Measurements from ENCODE around the gene UBN2. TPM values are rescaled to one million over a fixed set of nuclear protein-coding genes. Genes with fewer than 3 reads are reported as not detected.
A peak's percentile ranks its signal among the peaks of the same experiment; 100 is the strongest.

Gene UBN2
- total and polyA plus RNA-seq, 2 of the 13 experiments (the other 11 are each of a cell fraction or from before 2014, with no cell fraction given): 5.6 to 5.7 TPM

DNA sequence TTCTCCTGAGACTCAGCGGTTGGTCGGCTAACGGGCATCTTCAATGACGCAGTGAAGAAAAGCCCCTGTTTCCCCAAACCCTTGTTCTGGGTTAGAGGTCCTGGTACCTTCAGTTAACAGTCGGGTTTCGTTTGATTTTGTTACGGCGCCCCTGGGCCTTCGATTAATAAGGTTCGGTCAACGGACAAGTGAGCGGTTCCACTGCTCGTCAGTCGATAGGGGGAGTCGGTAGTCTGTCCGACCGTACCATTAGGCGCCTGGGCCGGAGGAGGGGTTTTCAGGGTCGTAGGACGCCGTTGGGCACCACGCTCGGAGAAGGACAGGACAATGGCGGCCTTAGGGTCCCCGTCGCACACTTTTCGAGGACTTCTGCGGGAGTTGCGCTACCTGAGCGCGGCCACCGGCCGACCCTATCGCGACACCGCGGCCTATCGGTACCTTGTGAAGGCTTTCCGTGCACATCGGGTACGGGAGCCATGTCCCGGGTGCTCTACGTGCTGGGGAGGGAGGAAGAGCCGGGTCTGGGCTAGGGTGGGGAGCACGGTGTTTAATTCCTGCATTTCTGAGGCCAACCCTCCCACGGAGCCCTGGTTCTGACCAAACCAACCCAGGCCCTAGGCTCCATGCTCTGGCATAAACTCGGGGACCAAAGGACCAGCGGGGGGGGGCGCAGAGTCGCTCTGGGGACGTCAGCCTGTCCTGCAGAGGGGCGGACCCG, 110.2 kb downstream of the UBN2 start, which contains the start of gene FMC1 (continued):
- no peak for TF ChIP-seq FOXA1 (IDR thresholded peaks at IDR 0.05)
- no peak for TF ChIP-seq FOXA1 (CRISPR knock-in tag; IDR thresholded peaks at IDR 0.05)
- TF ChIP-seq, protein P1, sequence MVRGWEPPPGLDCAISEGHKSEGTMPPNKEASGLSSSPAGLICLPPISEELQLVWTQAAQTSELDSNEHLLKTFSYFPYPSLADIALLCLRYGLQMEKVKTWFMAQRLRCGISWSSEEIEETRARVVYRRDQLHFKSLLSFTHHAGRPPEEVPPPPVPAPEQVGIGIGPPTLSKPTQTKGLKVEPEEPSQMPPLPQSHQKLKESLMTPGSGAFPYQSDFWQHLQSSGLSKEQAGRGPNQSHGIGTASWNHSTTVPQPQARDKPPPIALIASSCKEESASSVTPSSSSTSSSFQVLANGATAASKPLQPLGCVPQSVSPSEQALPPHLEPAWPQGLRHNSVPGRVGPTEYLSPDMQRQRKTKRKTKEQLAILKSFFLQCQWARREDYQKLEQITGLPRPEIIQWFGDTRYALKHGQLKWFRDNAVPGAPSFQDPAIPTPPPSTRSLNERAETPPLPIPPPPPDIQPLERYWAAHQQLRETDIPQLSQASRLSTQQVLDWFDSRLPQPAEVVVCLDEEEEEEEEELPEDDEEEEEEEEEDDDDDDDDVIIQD (CRISPR knock-in tag; IDR thresholded peaks at IDR 0.05; ENCODE audit: low read depth): no peak
- peak in 1 of 2 experiments; percentile 42; a peak in 1 of 4 replicates for TF ChIP-seq NR2F1 (CRISPR knock-in tag; IDR thresholded peaks at IDR 0.05)
- 0 out of 2 replicates have a peak, but pooled peaks have one; percentile 18 for TF ChIP-seq KDM3A (CRISPR knock-in tag; IDR thresholded peaks at IDR 0.05; ENCODE audit: low read depth)
- TF ChIP-seq, protein P2, sequence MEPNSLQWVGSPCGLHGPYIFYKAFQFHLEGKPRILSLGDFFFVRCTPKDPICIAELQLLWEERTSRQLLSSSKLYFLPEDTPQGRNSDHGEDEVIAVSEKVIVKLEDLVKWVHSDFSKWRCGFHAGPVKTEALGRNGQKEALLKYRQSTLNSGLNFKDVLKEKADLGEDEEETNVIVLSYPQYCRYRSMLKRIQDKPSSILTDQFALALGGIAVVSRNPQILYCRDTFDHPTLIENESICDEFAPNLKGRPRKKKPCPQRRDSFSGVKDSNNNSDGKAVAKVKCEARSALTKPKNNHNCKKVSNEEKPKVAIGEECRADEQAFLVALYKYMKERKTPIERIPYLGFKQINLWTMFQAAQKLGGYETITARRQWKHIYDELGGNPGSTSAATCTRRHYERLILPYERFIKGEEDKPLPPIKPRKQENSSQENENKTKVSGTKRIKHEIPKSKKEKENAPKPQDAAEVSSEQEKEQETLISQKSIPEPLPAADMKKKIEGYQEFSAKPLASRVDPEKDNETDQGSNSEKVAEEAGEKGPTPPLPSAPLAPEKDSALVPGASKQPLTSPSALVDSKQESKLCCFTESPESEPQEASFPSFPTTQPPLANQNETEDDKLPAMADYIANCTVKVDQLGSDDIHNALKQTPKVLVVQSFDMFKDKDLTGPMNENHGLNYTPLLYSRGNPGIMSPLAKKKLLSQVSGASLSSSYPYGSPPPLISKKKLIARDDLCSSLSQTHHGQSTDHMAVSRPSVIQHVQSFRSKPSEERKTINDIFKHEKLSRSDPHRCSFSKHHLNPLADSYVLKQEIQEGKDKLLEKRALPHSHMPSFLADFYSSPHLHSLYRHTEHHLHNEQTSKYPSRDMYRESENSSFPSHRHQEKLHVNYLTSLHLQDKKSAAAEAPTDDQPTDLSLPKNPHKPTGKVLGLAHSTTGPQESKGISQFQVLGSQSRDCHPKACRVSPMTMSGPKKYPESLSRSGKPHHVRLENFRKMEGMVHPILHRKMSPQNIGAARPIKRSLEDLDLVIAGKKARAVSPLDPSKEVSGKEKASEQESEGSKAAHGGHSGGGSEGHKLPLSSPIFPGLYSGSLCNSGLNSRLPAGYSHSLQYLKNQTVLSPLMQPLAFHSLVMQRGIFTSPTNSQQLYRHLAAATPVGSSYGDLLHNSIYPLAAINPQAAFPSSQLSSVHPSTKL (CRISPR knock-in tag; IDR thresholded peaks at IDR 0.05): 0 out of 2 replicates have a peak, but pooled peaks have one; percentile 29
- peak; percentile 8; the same call in 1 of the 2 replicates for TF ChIP-seq GFI1 (CRISPR knock-in tag; IDR thresholded peaks at IDR 0.05; ENCODE audit: borderline replicate concordance)
- peak; percentile 84 for TF ChIP-seq ZNF430 (CRISPR knock-in tag; IDR thresholded peaks at IDR 0.05)
